ENCODE measurements around the gene HOXA4. TPM values are rescaled to one million over a fixed set of nuclear protein-coding genes. Genes with fewer than 3 reads are reported as not detected.

Gene HOXA4
- total RNA-seq, 1 donor from 2014 or later = not detected

GRCh38 chr7:27141923-27142579, 11.5 kb upstream of the HOXA4 start:
- H3K9ac ChIP-seq = no peak overlapping the region
- H3K27ac ChIP-seq = no peak overlapping the region
- H3K9me3 ChIP-seq (ENCODE audit: low read depth) = no peaks in the 10 kb centered on the region
- no peak overlapping the region for H3K4me3 ChIP-seq
- no peaks in the 10 kb centered on the region for H3K36me3 Mint-ChIP-seq
- peaks cover 8% of the 10 kb centered on the region for H3K4me1 Mint-ChIP-seq
- no peak overlapping the region for H3K4me2 ChIP-seq
- no peak for TF ChIP-seq EZH2 (IDR thresholded peaks at IDR 0.05)
- no peak for TF ChIP-seq EZH2phosphoT487 (IDR thresholded peaks at IDR 0.05)
- TF ChIP-seq CTCF (IDR thresholded peaks at IDR 0.05) = peak; percentile 33
- peak; percentile 73 for DNase-seq (ENCODE audit: low spot score)
- no peaks in the 10 kb centered on the region for H3K79me2 ChIP-seq (ENCODE audit: low read depth)
- H2AFZ ChIP-seq (replicated peaks) = no peak overlapping the region
- peaks cover 95% of the 10 kb centered on the region for H4K20me1 ChIP-seq (ENCODE audit: low read depth)
- peaks cover 10% of the 10 kb centered on the region for H3K4me1 ChIP-seq
- no peaks in the 10 kb centered on the region for H3F3A ChIP-seq (ENCODE audit: low read depth)
- peak overlapping the region; percentile 72 for H3K4me3 Mint-ChIP-seq
- peaks cover 100% of the 10 kb centered on the region for H3K27me3 ChIP-seq
- H3K36me3 ChIP-seq = no peaks in the 10 kb centered on the region
- H3K27ac Mint-ChIP-seq = no peak overlapping the region
- H3K27me3 Mint-ChIP-seq (ENCODE audit: insufficient read depth, low read depth) = peaks cover 90% of the 10 kb centered on the region
- H3K9me3 Mint-ChIP-seq = peaks cover 23% of the 10 kb centered on the region

- Histone ChIP-seq H2AFZ (replicated peaks) (no peak overlapping the region), H3K4me3 (no peak overlapping the region), H3K79me2 (ENCODE audit: low read depth) (no peaks in the 10 kb centered on the region), H3K9ac (no peak overlapping the region), H3F3A (ENCODE audit: low read depth) (no peaks in the 10 kb centered on the region), H3K4me1 (peaks cover 10% of the 10 kb centered on the region), H3K27me3 (peaks cover 100% of the 10 kb centered on the region), H3K27ac (no peak overlapping the region), H3K9me3 (ENCODE audit: low read depth) (no peaks in the 10 kb centered on the region), H3K36me3 (no peaks in the 10 kb centered on the region), H4K20me1 (ENCODE audit: low read depth) (peaks cover 95% of the 10 kb centered on the region), H3K4me2 (no peak overlapping the region)
- TF ChIP-seq EZH2phosphoT487 (IDR thresholded peaks at IDR 0.05) (no peak), EZH2 (IDR thresholded peaks at IDR 0.05) (no peak), CTCF (IDR thresholded peaks at IDR 0.05) (no peak)
- no peak overlapping the region for H3K27ac Mint-ChIP-seq
- no peak for DNase-seq (ENCODE audit: low spot score)
- peaks cover 16% of the 10 kb centered on the region for H3K9me3 Mint-ChIP-seq
- H3K4me3 Mint-ChIP-seq = no peak overlapping the region
- peaks cover 90% of the 10 kb centered on the region for H3K27me3 Mint-ChIP-seq (ENCODE audit: insufficient read depth, low read depth)
- H3K36me3 Mint-ChIP-seq = no peaks in the 10 kb centered on the region
- H3K4me1 Mint-ChIP-seq = peaks cover 8% of the 10 kb centered on the region
These were observed 10.8 kb upstream of the HOXA4 start for GRCh38 chr7:27141137-27141922.

GRCh38 chr7:27140126-27140857, 9.7 kb upstream of the HOXA4 start:
- H3K4me2 ChIP-seq = no peak overlapping the region
- H2AFZ ChIP-seq (replicated peaks) = no peak overlapping the region
- peaks cover 8% of the 10 kb centered on the region for H3K4me1 Mint-ChIP-seq
- H3F3A ChIP-seq (ENCODE audit: low read depth) = no peaks in the 10 kb centered on the region
- peaks cover 90% of the 10 kb centered on the region for H3K27me3 Mint-ChIP-seq (ENCODE audit: insufficient read depth, low read depth)
- no peak for DNase-seq (ENCODE audit: low spot score)
- TF ChIP-seq EZH2phosphoT487 (IDR thresholded peaks at IDR 0.05) (no peak), EZH2 (IDR thresholded peaks at IDR 0.05) (peak; percentile 84)
- H3K4me3 Mint-ChIP-seq = no peak overlapping the region
- H3K27me3 ChIP-seq = peaks cover 100% of the 10 kb centered on the region
- H3K9ac ChIP-seq = no peak overlapping the region
- no peak overlapping the region for H3K27ac ChIP-seq
- H3K4me1 ChIP-seq = peaks cover 10% of the 10 kb centered on the region
- H4K20me1 ChIP-seq (ENCODE audit: low read depth) = peaks cover 92% of the 10 kb centered on the region
- no peak overlapping the region for H3K4me3 ChIP-seq
- H3K27ac Mint-ChIP-seq = no peak overlapping the region
- H3K9me3 Mint-ChIP-seq = peaks cover 10% of the 10 kb centered on the region
- H3K36me3 ChIP-seq = no peaks in the 10 kb centered on the region
- H3K79me2 ChIP-seq (ENCODE audit: low read depth) = no peaks in the 10 kb centered on the region
- no peaks in the 10 kb centered on the region for H3K36me3 Mint-ChIP-seq
- H3K9me3 ChIP-seq (ENCODE audit: low read depth) = no peaks in the 10 kb centered on the region

All from neural progenitor cell (in vitro differentiated cells).